Inferior parietal cortex (tissue), 1 donor: ENCODE measurements around the gene ARHGAP26.
A peak's percentile ranks its signal among the peaks of the same experiment; 100 is the strongest.

Experiments used
- DNase-seq: peaks from one replicate; pipeline ENCODE4 v3.0.0-alpha.2; 2016; ENCODE audit errors: extremely low spot score

ARHGAP26 gene

GRCh38 chr5:143061161-143061945 is 291.2 kb downstream of the ARHGAP26 start:
- peak; percentile 5 for DNase-seq

- DNase-seq, result no peak
Measured at GRCh38 chr5:143062379-143062778, 292.2 kb downstream of the ARHGAP26 start.

GRCh38 chr5:143063175-143063970 is 293.2 kb downstream of the ARHGAP26 start:
- DNase-seq, result peak; percentile 57

- DNase-seq, result peak; percentile 10
Measured at GRCh38 chr5:143064218-143064641, 294.1 kb downstream of the ARHGAP26 start.

- no peak for DNase-seq
Measured at GRCh38 chr5:143064676-143065075, 294.5 kb downstream of the ARHGAP26 start.

GRCh38 chr5:143065185-143065965 is 295.2 kb downstream of the ARHGAP26 start:
- DNase-seq, result no peak

- DNase-seq, result no peak
Measured at GRCh38 chr5:143065996-143066522, 295.9 kb downstream of the ARHGAP26 start.

- DNase-seq, result no peak
Measured at GRCh38 chr5:143066556-143067281, 296.5 kb downstream of the ARHGAP26 start.

- no peak for DNase-seq
Measured at GRCh38 chr5:143068712-143069111, 298.5 kb downstream of the ARHGAP26 start.

- no peak for DNase-seq
Measured at GRCh38 chr5:143071927-143072326, 301.8 kb downstream of the ARHGAP26 start.

GRCh38 chr5:143072734-143073133 is 302.6 kb downstream of the ARHGAP26 start:
- DNase-seq, result no peak

- no peak for DNase-seq
Measured at GRCh38 chr5:143073766-143074165, 303.6 kb downstream of the ARHGAP26 start.

GRCh38 chr5:143074414-143074996 is 304.3 kb downstream of the ARHGAP26 start:
- DNase-seq, result no peak

GRCh38 chr5:143076377-143076776 is 306.2 kb downstream of the ARHGAP26 start:
- DNase-seq, result no peak

- DNase-seq, result no peak
Measured at GRCh38 chr5:143077453-143078103, 307.4 kb downstream of the ARHGAP26 start.

- DNase-seq, result no peak
Measured at GRCh38 chr5:143078313-143078712, 308.1 kb downstream of the ARHGAP26 start.

- DNase-seq, result no peak
Measured at GRCh38 chr5:143078971-143079370, 308.8 kb downstream of the ARHGAP26 start.

GRCh38 chr5:143080407-143080806 is 310.2 kb downstream of the ARHGAP26 start:
- DNase-seq, result no peak

GRCh38 chr5:143080982-143081381 is 310.8 kb downstream of the ARHGAP26 start:
- DNase-seq, result no peak

GRCh38 chr5:143083006-143083405 is 312.8 kb downstream of the ARHGAP26 start:
- DNase-seq, result no peak
